ENCODE measurements around the gene KIF1B.

The KIF1B gene

GRCh38 chr1:10389271-10389973 is 179.1 kb downstream of the KIF1B start:
- Histone ChIP-seq H3K27me3 (ENCODE audit: control insufficient read depth in 3 of 3, insufficient read depth in 3 of 3, low read depth in 1 of 3, low read length in 3 of 3) (no peaks in the 10 kb centered on the region), H2BK5ac (ENCODE audit: low read length) (no peak overlapping the region), H2BK15ac (ENCODE audit: low read length) (no peak overlapping the region), H3K23ac (ENCODE audit: low read depth, low read length, poor library complexity) (no peak overlapping the region), H2AK5ac (ENCODE audit: low read depth, low read length) (no peak overlapping the region), H2BK120ac (ENCODE audit: low read depth, low read length) (no peak overlapping the region), H2BK12ac (ENCODE audit: low read length) (no peak overlapping the region), H4K91ac (ENCODE audit: low read depth, low read length, poor library complexity) (no peak overlapping the region), H3K18ac (ENCODE audit: low read length) (no peak overlapping the region), H3K4me1 (ENCODE audit: control insufficient read depth in 2 of 2, insufficient read depth in 1 of 2, low read depth in 1 of 2, low read length in 2 of 2) (peaks cover 9 to 13% of the 10 kb centered on the region in 2 donors), H3K4ac (ENCODE audit: low read length) (no peak overlapping the region), H2AFZ (ENCODE audit: low read length) (no peak overlapping the region), H3K14ac (ENCODE audit: low read length) (no peak overlapping the region), H3K4me2 (ENCODE audit: insufficient read depth, low read length, poor library complexity, severe bottlenecking) (no peak overlapping the region), H4K8ac (ENCODE audit: low read depth, low read length) (no peak overlapping the region), H3K79me1 (ENCODE audit: low read depth, low read length) (no peaks in the 10 kb centered on the region), H3K4me3 (ENCODE audit: low read length in 2 of 2) (no peak overlapping the region), H3K36me3 (replicated peaks in 1 of 2; ENCODE audit: control insufficient read depth in 2 of 2, insufficient read depth in 2 of 2, low read length in 2 of 2) (peaks cover 0 to 31% of the 10 kb centered on the region in 2 donors), H3K9me3 (replicated peaks in 1 of 2; ENCODE audit: control insufficient read depth in 2 of 2, insufficient read depth in 1 of 2, low read depth in 1 of 2, low read length in 2 of 2) (peaks cover 0 to 8% of the 10 kb centered on the region in 2 donors), H3K9ac (ENCODE audit: low read depth, low read length, poor library complexity) (no peak overlapping the region), H3K27ac (replicated peaks; ENCODE audit: low read length) (peak overlapping the region; percentile 30)
- no CpG with 5 or more reads among the region's 6 CpGs for WGBS, 2 donors (ENCODE audit: extremely low coverage in 2 of 2, insufficient read length in 2 of 2, insufficient replicate concordance in 1 of 2)
- no peak for DNase-seq (ENCODE audit: low spot score)

- no peak overlapping the region for H2AK5ac ChIP-seq (ENCODE audit: low read depth, low read length)
- H3K4me3 ChIP-seq (ENCODE audit: low read length in 2 of 2), result no peak overlapping the region
- WGBS, 2 donors (ENCODE audit: extremely low coverage in 2 of 2, insufficient read length in 2 of 2, insufficient replicate concordance in 1 of 2), result no CpG with 5 or more reads among the region's 3 CpGs
- no peak overlapping the region for H3K27ac ChIP-seq (replicated peaks; ENCODE audit: low read length)
- H2BK5ac ChIP-seq (ENCODE audit: low read length), result no peak overlapping the region
- peaks cover 2 to 18% of the 10 kb centered on the region in 2 donors for H3K36me3 ChIP-seq (replicated peaks in 1 of 2; ENCODE audit: control insufficient read depth in 2 of 2, insufficient read depth in 2 of 2, low read length in 2 of 2)
- no peak overlapping the region for H3K4me2 ChIP-seq (ENCODE audit: insufficient read depth, low read length, poor library complexity, severe bottlenecking)
- no peak overlapping the region for H2BK12ac ChIP-seq (ENCODE audit: low read length)
- no peak overlapping the region for H3K9ac ChIP-seq (ENCODE audit: low read depth, low read length, poor library complexity)
- no peak overlapping the region for H3K14ac ChIP-seq (ENCODE audit: low read length)
- no peak for DNase-seq (ENCODE audit: low spot score)
- no peak overlapping the region for H3K23ac ChIP-seq (ENCODE audit: low read depth, low read length, poor library complexity)
- no peak overlapping the region for H4K8ac ChIP-seq (ENCODE audit: low read depth, low read length)
- peaks cover 0 to 16% of the 10 kb centered on the region in 2 donors for H3K9me3 ChIP-seq (replicated peaks in 1 of 2; ENCODE audit: control insufficient read depth in 2 of 2, insufficient read depth in 1 of 2, low read depth in 1 of 2, low read length in 2 of 2)
- H3K18ac ChIP-seq (ENCODE audit: low read length), result no peak overlapping the region
- no peak overlapping the region for H4K91ac ChIP-seq (ENCODE audit: low read depth, low read length, poor library complexity)
- H3K4ac ChIP-seq (ENCODE audit: low read length), result no peak overlapping the region
- no peak overlapping the region for H2AFZ ChIP-seq (ENCODE audit: low read length)
- H2BK15ac ChIP-seq (ENCODE audit: low read length), result no peak overlapping the region
- H2BK120ac ChIP-seq (ENCODE audit: low read depth, low read length), result no peak overlapping the region
- H3K79me1 ChIP-seq (ENCODE audit: low read depth, low read length), result peaks cover 5% of the 10 kb centered on the region
- no peaks in the 10 kb centered on the region for H3K27me3 ChIP-seq (ENCODE audit: control insufficient read depth in 3 of 3, insufficient read depth in 3 of 3, low read depth in 1 of 3, low read length in 3 of 3)
- peaks cover 2 to 6% of the 10 kb centered on the region in 2 donors for H3K4me1 ChIP-seq (ENCODE audit: control insufficient read depth in 2 of 2, insufficient read depth in 1 of 2, low read depth in 1 of 2, low read length in 2 of 2)
Observed at GRCh38 chr1:10396870-10397269, 186.5 kb downstream of the KIF1B start.

GRCh38 chr1:10398278-10398733 is 187.9 kb downstream of the KIF1B start:
- Histone ChIP-seq H3K27me3 (ENCODE audit: control insufficient read depth in 3 of 3, insufficient read depth in 3 of 3, low read depth in 1 of 3, low read length in 3 of 3) (no peaks in the 10 kb centered on the region), H3K4me1 (ENCODE audit: control insufficient read depth in 2 of 2, insufficient read depth in 1 of 2, low read depth in 1 of 2, low read length in 2 of 2) (peaks cover 2 to 6% of the 10 kb centered on the region in 2 donors), H2BK5ac (ENCODE audit: low read length) (peak overlapping the region; percentile 75), H2BK12ac (ENCODE audit: low read length) (peak overlapping the region; percentile 94), H2BK120ac (ENCODE audit: low read depth, low read length) (no peak overlapping the region), H3K4me3 (ENCODE audit: low read length in 2 of 2) (peak overlapping the region; percentile 73 to 95), H3K27ac (replicated peaks; ENCODE audit: low read length) (peak overlapping the region; percentile 92), H2BK15ac (ENCODE audit: low read length) (peak overlapping the region; percentile 99), H4K91ac (ENCODE audit: low read depth, low read length, poor library complexity) (no peak overlapping the region), H4K8ac (ENCODE audit: low read depth, low read length) (peak overlapping the region; percentile 82), H3K18ac (ENCODE audit: low read length) (peak overlapping the region; percentile 99), H3K4me2 (ENCODE audit: insufficient read depth, low read length, poor library complexity, severe bottlenecking) (peak overlapping the region; percentile 94), H2AK5ac (ENCODE audit: low read depth, low read length) (no peak overlapping the region), H3K36me3 (replicated peaks in 1 of 2; ENCODE audit: control insufficient read depth in 2 of 2, insufficient read depth in 2 of 2, low read length in 2 of 2) (peaks cover 7 to 32% of the 10 kb centered on the region in 2 donors), H3K23ac (ENCODE audit: low read depth, low read length, poor library complexity) (peak overlapping the region; percentile 100), H3K9me3 (replicated peaks in 1 of 2; ENCODE audit: control insufficient read depth in 2 of 2, insufficient read depth in 1 of 2, low read depth in 1 of 2, low read length in 2 of 2) (peaks cover 0 to 16% of the 10 kb centered on the region in 2 donors), H3K9ac (ENCODE audit: low read depth, low read length, poor library complexity) (peak overlapping the region; percentile 98), H3K79me1 (ENCODE audit: low read depth, low read length) (peaks cover 5% of the 10 kb centered on the region), H2AFZ (ENCODE audit: low read length) (peak overlapping the region; percentile 92), H3K14ac (ENCODE audit: low read length) (peak overlapping the region; percentile 99), H3K4ac (ENCODE audit: low read length) (no peak overlapping the region)
- DNase-seq (ENCODE audit: low spot score), result no peak
- no CpG with 5 or more reads among the region's 34 CpGs for WGBS, 2 donors (ENCODE audit: extremely low coverage in 2 of 2, insufficient read length in 2 of 2, insufficient replicate concordance in 1 of 2)

GRCh38 chr1:10398734-10399443 is 188.5 kb downstream of the KIF1B start, which contains the start of gene PGD:
TSS of gene PGD (plus strand) at chr1:10399064. CDS start at chr1:10399118, 54 bp downstream.
- DNase-seq (ENCODE audit: low spot score), result peak; percentile 97
- Histone ChIP-seq H3K4me3 (ENCODE audit: low read length in 2 of 2) (peak within 1 kb of the TSS; percentile 73 to 95), H2BK15ac (ENCODE audit: low read length) (peak within 1 kb of the TSS; percentile 99), H4K8ac (ENCODE audit: low read depth, low read length) (peak within 1 kb of the TSS; percentile 82), H4K91ac (ENCODE audit: low read depth, low read length, poor library complexity) (no peak within 1 kb of the TSS), H2BK120ac (ENCODE audit: low read depth, low read length) (no peak within 1 kb of the TSS), H3K9ac (ENCODE audit: low read depth, low read length, poor library complexity) (peak within 1 kb of the TSS; percentile 98), H3K79me1 (ENCODE audit: low read depth, low read length) (peaks cover 5% of the 10 kb centered on the region), H3K4me1 (ENCODE audit: control insufficient read depth in 2 of 2, insufficient read depth in 1 of 2, low read depth in 1 of 2, low read length in 2 of 2) (peaks cover 2 to 6% of the 10 kb centered on the region in 2 donors), H2AFZ (ENCODE audit: low read length) (peak within 1 kb of the TSS; percentile 92), H3K4ac (ENCODE audit: low read length) (peak within 1 kb of the TSS; percentile 76), H3K36me3 (replicated peaks in 1 of 2; ENCODE audit: control insufficient read depth in 2 of 2, insufficient read depth in 2 of 2, low read length in 2 of 2) (peaks cover 10 to 38% of the 10 kb centered on the region in 2 donors), H3K18ac (ENCODE audit: low read length) (peak within 1 kb of the TSS; percentile 99), H2BK5ac (ENCODE audit: low read length) (peak within 1 kb of the TSS; percentile 95), H3K4me2 (ENCODE audit: insufficient read depth, low read length, poor library complexity, severe bottlenecking) (peak within 1 kb of the TSS; percentile 94), H2AK5ac (ENCODE audit: low read depth, low read length) (peak within 1 kb of the TSS; percentile 63), H3K23ac (ENCODE audit: low read depth, low read length, poor library complexity) (peak within 1 kb of the TSS; percentile 100), H3K9me3 (replicated peaks in 1 of 2; ENCODE audit: control insufficient read depth in 2 of 2, insufficient read depth in 1 of 2, low read depth in 1 of 2, low read length in 2 of 2) (peaks cover 0 to 12% of the 10 kb centered on the region in 2 donors), H2BK12ac (ENCODE audit: low read length) (peak within 1 kb of the TSS; percentile 94), H3K27ac (replicated peaks; ENCODE audit: low read length) (peak within 1 kb of the TSS; percentile 98), H3K14ac (ENCODE audit: low read length) (peak within 1 kb of the TSS; percentile 99), H3K27me3 (ENCODE audit: control insufficient read depth in 3 of 3, insufficient read depth in 3 of 3, low read depth in 1 of 3, low read length in 3 of 3) (no peaks in the 10 kb centered on the region)
- no CpG with 5 or more reads among the region's 76 CpGs for WGBS, 2 donors (ENCODE audit: extremely low coverage in 2 of 2, insufficient read length in 2 of 2, insufficient replicate concordance in 1 of 2)

Data from neuronal stem cell (in vitro differentiated cells).